OCI-LY3 (cell line): Measurements from ENCODE around the gene FEZF1.

Experiments
- CTCF ChIP-seq: fragments of 200-600, 300-600 bp; sonication (generic); IDR thresholded peaks from 2 replicates; pipeline ENCODE4 v1.5.1; 2014; ENCODE audit warnings: antibody characterized with exemption, low read length, low read depth
- EZH2phosphoT487 ChIP-seq: fragments of 200-600 bp; shearing (Covaris generic); IDR thresholded peaks from 2 replicates; pipeline ENCODE4 v1.6.1; 2018; ENCODE audit warnings: antibody characterized with exemption, mixed run types, low read depth

- TF ChIP-seq CTCF (no peak), EZH2phosphoT487 (no peak)
Measured at GRCh38 chr7:122337011-122337410, 32.5 kb upstream of the FEZF1 start.
